HepG2 (cell line): ENCODE data around the gene DAB1. TPM values are rescaled to one million over a fixed set of nuclear protein-coding genes. Genes with fewer than 3 reads are reported as not detected.

Experiments
- AGO1 ChIP-seq: fragments of 200-400 bp; formaldehyde crosslinking; IDR thresholded peaks from 2 replicates; pipeline ENCODE4 v1.6.1; 2017; ENCODE audit warnings: mild to moderate bottlenecking, low read depth, low read length, moderate library complexity; ENCODE audit not compliant: poor library complexity, severe bottlenecking
- PHF8 ChIP-seq: sonication (generic); formaldehyde crosslinking; IDR thresholded peaks from 2 replicates; pipeline ENCODE4 v1.5.0; 2020; ENCODE audit warnings: missing genetic modification reagents
- PRPF4 ChIP-seq: fragments of 200-400 bp; formaldehyde crosslinking; IDR thresholded peaks from 2 replicates; pipeline ENCODE4 v1.6.1; 2016; ENCODE audit warnings: low read length, low read depth; ENCODE audit not compliant: poor library complexity, severe bottlenecking
- SCMH1 ChIP-seq: sonication (generic); formaldehyde crosslinking; IDR thresholded peaks from 2 replicates; pipeline ENCODE4 v1.9.0; 2021; ENCODE audit warnings: missing genetic modification reagents, mild to moderate bottlenecking, borderline replicate concordance
- SMARCC2 ChIP-seq: fragments of 450-650 bp; IDR thresholded peaks from 2 replicates; pipeline ENCODE4 v1.6.1; 2017; ENCODE audit warnings: antibody characterized with exemption, mild to moderate bottlenecking
- SPEN ChIP-seq: sonication (generic); formaldehyde crosslinking; IDR thresholded peaks from 2 replicates; pipeline ENCODE4 v1.5.1; 2020; ENCODE audit warnings: low read depth, mild to moderate bottlenecking, missing genetic modification reagents
- TAF15 ChIP-seq: fragments of 200-400 bp; formaldehyde crosslinking; IDR thresholded peaks from one replicate; pipeline ENCODE4 v1.6.1; 2018; ENCODE audit warnings: mild to moderate bottlenecking, low read depth, low read length; ENCODE audit not compliant: poor library complexity, severe bottlenecking
- TRIM22 ChIP-seq: fragments of 450-650 bp; IDR thresholded peaks from 2 replicates; pipeline ENCODE4 v1.6.1; 2017
- ZBTB20 ChIP-seq: sonication (generic); formaldehyde crosslinking; IDR thresholded peaks from 2 replicates; pipeline ENCODE4 v1.8.1; 2023; ENCODE audit warnings: missing genetic modification reagents, low read depth, mild to moderate bottlenecking, borderline replicate concordance
- ZNF17 ChIP-seq: sonication (generic); formaldehyde crosslinking; IDR thresholded peaks from 2 replicates; pipeline ENCODE4 v1.5.0; 2020; ENCODE audit warnings: mild to moderate bottlenecking, missing genetic modification reagents
- ZNF253 ChIP-seq: sonication (generic); formaldehyde crosslinking; IDR thresholded peaks from 2 replicates; pipeline ENCODE4 v1.8.0; 2022; ENCODE audit warnings: mild to moderate bottlenecking, missing genetic modification reagents, borderline replicate concordance
- ZNF382 ChIP-seq: sonication (generic); formaldehyde crosslinking; IDR thresholded peaks from 2 replicates; pipeline ENCODE4 v1.5.0; 2020; ENCODE audit warnings: missing genetic modification reagents, mild to moderate bottlenecking, borderline replicate concordance
- ZNF781 ChIP-seq: sonication (generic); formaldehyde crosslinking; IDR thresholded peaks from 2 replicates; pipeline ENCODE4 v1.5.1; 2020; ENCODE audit warnings: borderline replicate concordance, mild to moderate bottlenecking, missing genetic modification reagents; ENCODE audit errors: not compliant biosample characterization
- polyA plus RNA-seq, 8 experiments: library from polyadenylated mRNA; depleted of rRNA in 3 of 8; stranded (reverse) in 7 of 8; unstranded in 1 of 8; fragments of >200 nt; fragmentation: Illumina TruSeq in 4 of 8; extraction: Trizol in 4 of 8; gene quantifications; 2 replicates each; pipeline versions ENCODE4 v1.2.1 to v1.2.3, GENCODE V29; 2011 to 2016; ENCODE audit warnings: low read depth in 4 of 8, missing spikeins in 1 of 8, mixed read lengths in 1 of 8; ENCODE audit not compliant: insufficient read depth in 1 of 8
- total RNA-seq, 5 experiments: library from RNA; depleted of rRNA; stranded (reverse); fragments of >200 nt; fragmentation: Illumina TruSeq; extraction: Trizol; gene quantifications; 2 replicates each; pipeline ENCODE4 v1.2.3, GENCODE V29; 2016; ENCODE audit warnings: low read depth in 1 of 5
- TF ChIP-seq, protein P1 (sequence below): sonication (generic); formaldehyde crosslinking; IDR thresholded peaks from 2 replicates; pipeline ENCODE4 v1.5.0; 2020; ENCODE audit warnings: missing genetic modification reagents, mild to moderate bottlenecking, borderline replicate concordance
- TF ChIP-seq, protein P2 (sequence below): sonication (generic); formaldehyde crosslinking; IDR thresholded peaks from 2 replicates; pipeline ENCODE4; 2020; ENCODE audit warnings: missing genetic modification reagents, mild to moderate bottlenecking, borderline replicate concordance
- TF ChIP-seq, protein P3 (sequence below): fragments of 450-650 bp; IDR thresholded peaks from 2 replicates; pipeline ENCODE4 v1.6.1; 2017; ENCODE audit warnings: mild to moderate bottlenecking
- TF ChIP-seq, protein P4 (sequence below): sonication (generic); formaldehyde crosslinking; IDR thresholded peaks from 2 replicates; pipeline ENCODE4 v1.8.0; 2022; ENCODE audit warnings: mild to moderate bottlenecking, missing genetic modification reagents, borderline replicate concordance

The DAB1 gene
- total and polyA plus RNA-seq, 2 of the 13 experiments (the other 11 are each of a cell fraction or from before 2014, with no cell fraction given): 0.04 to 0.13 TPM

- TF ChIP-seq ZBTB20 (CRISPR knock-in tag) (no peak), PHF8 (CRISPR knock-in tag) (0 out of 2 replicates have a peak, but pooled peaks have one; percentile 21), ZNF781 (no peak), SMARCC2 (no peak), SCMH1 (CRISPR knock-in tag) (no peak), ZNF382 (CRISPR knock-in tag) (no peak), PRPF4 (no peak), TAF15 (no peak), AGO1 (no peak), SPEN (no peak), ZNF17 (no peak), TRIM22 (no peak), ZNF253 (no peak)
- TF ChIP-seq, protein P1, sequence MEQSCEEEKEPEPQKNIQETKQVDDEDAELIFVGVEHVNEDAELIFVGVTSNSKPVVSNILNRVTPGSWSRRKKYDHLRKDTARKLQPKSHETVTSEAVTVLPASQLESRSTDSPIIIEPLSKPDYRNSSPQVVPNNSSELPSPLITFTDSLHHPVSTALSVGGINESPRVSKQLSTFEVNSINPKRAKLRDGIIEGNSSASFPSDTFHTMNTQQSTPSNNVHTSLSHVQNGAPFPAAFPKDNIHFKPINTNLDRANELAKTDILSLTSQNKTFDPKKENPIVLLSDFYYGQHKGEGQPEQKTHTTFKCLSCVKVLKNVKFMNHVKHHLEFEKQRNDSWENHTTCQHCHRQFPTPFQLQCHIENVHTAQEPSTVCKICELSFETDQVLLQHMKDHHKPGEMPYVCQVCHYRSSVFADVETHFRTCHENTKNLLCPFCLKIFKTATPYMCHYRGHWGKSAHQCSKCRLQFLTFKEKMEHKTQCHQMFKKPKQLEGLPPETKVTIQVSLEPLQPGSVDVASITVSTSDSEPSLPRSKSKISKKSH (CRISPR knock-in tag): no peak
- TF ChIP-seq, protein P2, sequence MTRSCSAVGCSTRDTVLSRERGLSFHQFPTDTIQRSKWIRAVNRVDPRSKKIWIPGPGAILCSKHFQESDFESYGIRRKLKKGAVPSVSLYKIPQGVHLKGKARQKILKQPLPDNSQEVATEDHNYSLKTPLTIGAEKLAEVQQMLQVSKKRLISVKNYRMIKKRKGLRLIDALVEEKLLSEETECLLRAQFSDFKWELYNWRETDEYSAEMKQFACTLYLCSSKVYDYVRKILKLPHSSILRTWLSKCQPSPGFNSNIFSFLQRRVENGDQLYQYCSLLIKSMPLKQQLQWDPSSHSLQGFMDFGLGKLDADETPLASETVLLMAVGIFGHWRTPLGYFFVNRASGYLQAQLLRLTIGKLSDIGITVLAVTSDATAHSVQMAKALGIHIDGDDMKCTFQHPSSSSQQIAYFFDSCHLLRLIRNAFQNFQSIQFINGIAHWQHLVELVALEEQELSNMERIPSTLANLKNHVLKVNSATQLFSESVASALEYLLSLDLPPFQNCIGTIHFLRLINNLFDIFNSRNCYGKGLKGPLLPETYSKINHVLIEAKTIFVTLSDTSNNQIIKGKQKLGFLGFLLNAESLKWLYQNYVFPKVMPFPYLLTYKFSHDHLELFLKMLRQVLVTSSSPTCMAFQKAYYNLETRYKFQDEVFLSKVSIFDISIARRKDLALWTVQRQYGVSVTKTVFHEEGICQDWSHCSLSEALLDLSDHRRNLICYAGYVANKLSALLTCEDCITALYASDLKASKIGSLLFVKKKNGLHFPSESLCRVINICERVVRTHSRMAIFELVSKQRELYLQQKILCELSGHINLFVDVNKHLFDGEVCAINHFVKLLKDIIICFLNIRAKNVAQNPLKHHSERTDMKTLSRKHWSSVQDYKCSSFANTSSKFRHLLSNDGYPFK (CRISPR knock-in tag): no peak
- TF ChIP-seq, protein P3, sequence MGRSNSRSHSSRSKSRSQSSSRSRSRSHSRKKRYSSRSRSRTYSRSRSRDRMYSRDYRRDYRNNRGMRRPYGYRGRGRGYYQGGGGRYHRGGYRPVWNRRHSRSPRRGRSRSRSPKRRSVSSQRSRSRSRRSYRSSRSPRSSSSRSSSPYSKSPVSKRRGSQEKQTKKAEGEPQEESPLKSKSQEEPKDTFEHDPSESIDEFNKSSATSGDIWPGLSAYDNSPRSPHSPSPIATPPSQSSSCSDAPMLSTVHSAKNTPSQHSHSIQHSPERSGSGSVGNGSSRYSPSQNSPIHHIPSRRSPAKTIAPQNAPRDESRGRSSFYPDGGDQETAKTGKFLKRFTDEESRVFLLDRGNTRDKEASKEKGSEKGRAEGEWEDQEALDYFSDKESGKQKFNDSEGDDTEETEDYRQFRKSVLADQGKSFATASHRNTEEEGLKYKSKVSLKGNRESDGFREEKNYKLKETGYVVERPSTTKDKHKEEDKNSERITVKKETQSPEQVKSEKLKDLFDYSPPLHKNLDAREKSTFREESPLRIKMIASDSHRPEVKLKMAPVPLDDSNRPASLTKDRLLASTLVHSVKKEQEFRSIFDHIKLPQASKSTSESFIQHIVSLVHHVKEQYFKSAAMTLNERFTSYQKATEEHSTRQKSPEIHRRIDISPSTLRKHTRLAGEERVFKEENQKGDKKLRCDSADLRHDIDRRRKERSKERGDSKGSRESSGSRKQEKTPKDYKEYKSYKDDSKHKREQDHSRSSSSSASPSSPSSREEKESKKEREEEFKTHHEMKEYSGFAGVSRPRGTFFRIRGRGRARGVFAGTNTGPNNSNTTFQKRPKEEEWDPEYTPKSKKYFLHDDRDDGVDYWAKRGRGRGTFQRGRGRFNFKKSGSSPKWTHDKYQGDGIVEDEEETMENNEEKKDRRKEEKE: no peak
- TF ChIP-seq, protein P4, sequence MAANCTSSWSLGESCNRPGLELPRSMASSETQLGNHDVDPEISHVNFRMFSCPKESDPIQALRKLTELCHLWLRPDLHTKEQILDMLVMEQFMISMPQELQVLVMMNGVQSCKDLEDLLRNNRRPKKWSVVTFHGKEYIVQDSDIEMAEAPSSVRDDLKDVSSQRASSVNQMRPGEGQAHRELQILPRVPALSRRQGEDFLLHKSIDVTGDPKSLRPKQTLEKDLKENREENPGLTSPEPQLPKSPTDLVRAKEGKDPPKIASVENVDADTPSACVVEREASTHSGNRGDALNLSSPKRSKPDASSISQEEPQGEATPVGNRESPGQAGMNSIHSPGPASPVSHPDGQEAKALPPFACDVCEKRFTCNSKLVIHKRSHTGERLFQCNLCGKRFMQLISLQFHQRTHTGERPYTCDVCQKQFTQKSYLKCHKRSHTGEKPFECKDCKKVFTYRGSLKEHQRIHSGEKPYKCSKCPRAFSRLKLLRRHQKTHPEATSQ: no peak
These were observed 457.8 kb downstream of the DAB1 start, which contains the start of gene C8B (continued) for GRCh38 chr1:56965916-56966697.
